HepG2 (cell line): ENCODE data around the gene ATG9A. TPM values are rescaled to one million over a fixed set of nuclear protein-coding genes. Genes with fewer than 3 reads are reported as not detected.
A peak's percentile ranks its signal among the peaks of the same experiment; 100 is the strongest.

Experiments
- ARID2 ChIP-seq: sonication (generic); formaldehyde crosslinking; IDR thresholded peaks from 2 replicates; pipeline ENCODE4 v1.8.1; 2022; ENCODE audit warnings: mild to moderate bottlenecking, missing genetic modification reagents, borderline replicate concordance
- EHMT2 ChIP-seq: fragments of 200-600 bp; sonication (generic); IDR thresholded peaks from 2 replicates; pipeline ENCODE4 v1.7.0; 2017; ENCODE audit warnings: antibody characterized with exemption, low read depth, low read length, borderline replicate concordance
- ELF1 ChIP-seq: sonication (generic); formaldehyde crosslinking; IDR thresholded peaks from 2 replicates; pipeline ENCODE4 v1.4.0; 2020; ENCODE audit warnings: missing genetic modification reagents
- FOXK1 ChIP-seq: sonication (generic); formaldehyde crosslinking; IDR thresholded peaks from 2 replicates; pipeline ENCODE4 v1.4.0; 2020; ENCODE audit warnings: low read depth, missing genetic modification reagents, borderline replicate concordance
- GFI1 ChIP-seq: sonication (generic); formaldehyde crosslinking; IDR thresholded peaks from 2 replicates; pipeline ENCODE4 v1.5.0; 2020; ENCODE audit warnings: missing genetic modification reagents, mild to moderate bottlenecking, borderline replicate concordance
- JARID2 ChIP-seq: sonication (generic); formaldehyde crosslinking; IDR thresholded peaks from 2 replicates; pipeline ENCODE4 v1.8.1; 2023; ENCODE audit warnings: missing genetic modification reagents, inconsistent platforms; ENCODE audit not compliant: insufficient replicate concordance
- JUN ChIP-seq: sonication (generic); formaldehyde crosslinking; IDR thresholded peaks from 2 replicates; pipeline ENCODE4 v1.4.0; 2020; ENCODE audit warnings: mild to moderate bottlenecking, missing genetic modification reagents
- KDM5A ChIP-seq: fragments of 200-600 bp; sonication (generic); IDR thresholded peaks from 2 replicates; pipeline ENCODE4 v1.7.0; 2018; ENCODE audit warnings: antibody characterized with exemption, mild to moderate bottlenecking, low read length, borderline replicate concordance
- PAX8 ChIP-seq: sonication (generic); formaldehyde crosslinking; IDR thresholded peaks from 2 replicates; pipeline ENCODE4 v1.8.0; 2022; ENCODE audit warnings: mild to moderate bottlenecking, missing genetic modification reagents, borderline replicate concordance
- PCBP1 ChIP-seq: fragments of 200-400 bp; formaldehyde crosslinking; IDR thresholded peaks from 2 replicates; pipeline ENCODE4 v1.6.1; 2017; ENCODE audit warnings: mild to moderate bottlenecking, low read depth, low read length, borderline replicate concordance
- PHB2 ChIP-seq: fragments of 450-650 bp; IDR thresholded peaks from 2 replicates; pipeline ENCODE4 v1.6.1; 2018; ENCODE audit not compliant: partially characterized antibody
- PITX1 ChIP-seq: sonication (generic); formaldehyde crosslinking; IDR thresholded peaks from 2 replicates; pipeline ENCODE4 v1.5.1; 2020; ENCODE audit warnings: mild to moderate bottlenecking, missing genetic modification reagents
- PRMT3 ChIP-seq: sonication (generic); formaldehyde crosslinking; IDR thresholded peaks from 2 replicates; pipeline ENCODE4 v1.8.1; 2022; ENCODE audit warnings: low read depth, mild to moderate bottlenecking, moderate library complexity, missing genetic modification reagents, borderline replicate concordance
- RFX5 ChIP-seq: IDR thresholded peaks from 2 replicates; pipeline ENCODE4 v1.6.1; 2011; ENCODE audit warnings: low read depth, low read length, improper control_type of control experiment
- SAFB2 ChIP-seq: sonication (generic); formaldehyde crosslinking; IDR thresholded peaks from 2 replicates; pipeline ENCODE4 v1.5.1; 2020; ENCODE audit warnings: missing genetic modification reagents, low read depth, mild to moderate bottlenecking, borderline replicate concordance
- SETDB1 ChIP-seq: sonication (generic); formaldehyde crosslinking; IDR thresholded peaks from 2 replicates; pipeline ENCODE4 v1.5.1; 2020; ENCODE audit warnings: missing genetic modification reagents, mild to moderate bottlenecking, borderline replicate concordance
- TAF1 ChIP-seq: sonication (generic); formaldehyde crosslinking; IDR thresholded peaks from 2 replicates; pipeline ENCODE4 v1.4.0; 2020; ENCODE audit warnings: missing genetic modification reagents
- ZNF383 ChIP-seq: sonication (generic); formaldehyde crosslinking; IDR thresholded peaks from 2 replicates; pipeline ENCODE4 v1.4.0; 2020; ENCODE audit warnings: missing genetic modification reagents, mild to moderate bottlenecking, borderline replicate concordance
- ZNF543 ChIP-seq: sonication (generic); formaldehyde crosslinking; IDR thresholded peaks from 2 replicates; pipeline ENCODE4 v1.4.0; 2020; ENCODE audit warnings: mild to moderate bottlenecking, missing genetic modification reagents
- ZNF782 ChIP-seq: sonication (generic); formaldehyde crosslinking; IDR thresholded peaks from 2 replicates; pipeline ENCODE4 v1.4.0; 2020; ENCODE audit warnings: missing genetic modification reagents, mild to moderate bottlenecking, borderline replicate concordance
- ZNF788 ChIP-seq: sonication (generic); formaldehyde crosslinking; IDR thresholded peaks from 2 replicates; pipeline ENCODE4 v1.5.0; 2020; ENCODE audit warnings: mild to moderate bottlenecking, missing genetic modification reagents, borderline replicate concordance
- polyA plus RNA-seq, 8 experiments: library from polyadenylated mRNA; depleted of rRNA in 3 of 8; stranded (reverse) in 7 of 8; unstranded in 1 of 8; fragments of >200 nt; fragmentation: Illumina TruSeq in 4 of 8; extraction: Trizol in 4 of 8; gene quantifications; 2 replicates each; pipeline versions ENCODE4 v1.2.1 to v1.2.3, GENCODE V29; 2011 to 2016; ENCODE audit warnings: low read depth in 4 of 8, missing spikeins in 1 of 8, mixed read lengths in 1 of 8; ENCODE audit not compliant: insufficient read depth in 1 of 8
- total RNA-seq, 5 experiments: library from RNA; depleted of rRNA; stranded (reverse); fragments of >200 nt; fragmentation: Illumina TruSeq; extraction: Trizol; gene quantifications; 2 replicates each; pipeline ENCODE4 v1.2.3, GENCODE V29; 2016; ENCODE audit warnings: low read depth in 1 of 5
- TF ChIP-seq, protein P1 (sequence below): sonication (generic); formaldehyde crosslinking; IDR thresholded peaks from 2 replicates; pipeline ENCODE4 v1.5.0; 2020; ENCODE audit warnings: mild to moderate bottlenecking, low read depth, missing genetic modification reagents, borderline replicate concordance
- TF ChIP-seq, protein P2 (sequence below): sonication (generic); formaldehyde crosslinking; conservative IDR thresholded peaks from 2 replicates; pipeline ENCODE4 v1.8.0; 2022; ENCODE audit warnings: low read depth, missing genetic modification reagents
- TF ChIP-seq, protein P3 (sequence below): IDR thresholded peaks from 2 replicates; pipeline ENCODE4 v1.6.1; 2016; ENCODE audit warnings: missing genetic modification reagents, missing compliant biosample characterization
- TF ChIP-seq, protein P4 (sequence below): sonication (generic); formaldehyde crosslinking; IDR thresholded peaks from 2 replicates; pipeline ENCODE4 v1.8.0; 2022; ENCODE audit warnings: mild to moderate bottlenecking, missing genetic modification reagents; ENCODE audit not compliant: insufficient replicate concordance
- TF ChIP-seq, protein P5 (sequence below): IDR thresholded peaks from 2 replicates; pipeline ENCODE4 v1.6.1; 2018; ENCODE audit warnings: missing genetic modification reagents, mild to moderate bottlenecking, missing compliant biosample characterization

ATG9A gene
- total and polyA plus RNA-seq, 2 of the 13 experiments (the other 11 are each of a cell fraction or from before 2014, with no cell fraction given), result 35.0 to 131 TPM

DNA sequence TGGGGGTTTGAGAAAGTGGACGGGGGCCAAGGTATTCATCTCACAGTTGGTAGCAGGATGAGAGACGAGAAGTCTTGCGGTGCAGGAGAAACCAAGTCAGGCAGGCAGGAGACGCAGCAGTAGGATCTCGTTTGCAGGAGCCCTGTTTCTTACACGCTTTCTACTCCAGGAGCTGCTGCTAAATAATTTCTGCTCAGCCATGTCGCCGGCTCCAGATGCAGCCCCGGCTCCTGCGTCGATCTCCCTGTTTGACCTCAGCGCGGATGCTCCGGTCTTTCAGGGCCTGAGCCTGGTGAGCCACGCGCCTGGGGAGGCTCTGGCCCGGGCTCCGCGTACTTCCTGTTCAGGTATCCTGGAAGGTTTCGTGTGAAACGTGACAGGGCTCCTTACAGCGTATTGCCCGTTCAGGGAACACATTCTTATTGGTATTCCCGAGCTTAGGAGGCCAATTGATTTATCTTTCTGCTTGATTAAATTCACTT lies 664 bp upstream of the ATG9A start (continued):
- TF ChIP-seq TAF1 (CRISPR knock-in tag) (no peak), ZNF543 (CRISPR knock-in tag) (no peak; the same call in 1 of the 2 replicates), EHMT2 (no peak), ZNF788 (no peak), GFI1 (0 out of 2 replicates have a peak, but pooled peaks have one; percentile 3), FOXK1 (CRISPR knock-in tag) (no peak), JUN (CRISPR knock-in tag) (no peak), PCBP1 (no peak), PAX8 (CRISPR knock-in tag) (0 out of 2 replicates have a peak, but pooled peaks have one; percentile 55), PRMT3 (no peak), KDM5A (peak; percentile 68; the same call in 1 of the 2 replicates), SAFB2 (CRISPR knock-in tag) (no peak), JARID2 (CRISPR knock-in tag) (no peak), ELF1 (CRISPR knock-in tag) (peak; percentile 75), ZNF383 (CRISPR knock-in tag) (no peak), ARID2 (CRISPR knock-in tag) (no peak; the same call in 1 of the 2 replicates), SETDB1 (no peak), ZNF782 (CRISPR knock-in tag) (no peak), PITX1 (CRISPR knock-in tag) (no peak), PHB2 (no peak), RFX5 (no peak)
- TF ChIP-seq, protein P1, sequence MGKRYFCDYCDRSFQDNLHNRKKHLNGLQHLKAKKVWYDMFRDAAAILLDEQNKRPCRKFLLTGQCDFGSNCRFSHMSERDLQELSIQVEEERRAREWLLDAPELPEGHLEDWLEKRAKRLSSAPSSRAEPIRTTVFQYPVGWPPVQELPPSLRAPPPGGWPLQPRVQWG (CRISPR knock-in tag), result no peak
- TF ChIP-seq, protein P2, sequence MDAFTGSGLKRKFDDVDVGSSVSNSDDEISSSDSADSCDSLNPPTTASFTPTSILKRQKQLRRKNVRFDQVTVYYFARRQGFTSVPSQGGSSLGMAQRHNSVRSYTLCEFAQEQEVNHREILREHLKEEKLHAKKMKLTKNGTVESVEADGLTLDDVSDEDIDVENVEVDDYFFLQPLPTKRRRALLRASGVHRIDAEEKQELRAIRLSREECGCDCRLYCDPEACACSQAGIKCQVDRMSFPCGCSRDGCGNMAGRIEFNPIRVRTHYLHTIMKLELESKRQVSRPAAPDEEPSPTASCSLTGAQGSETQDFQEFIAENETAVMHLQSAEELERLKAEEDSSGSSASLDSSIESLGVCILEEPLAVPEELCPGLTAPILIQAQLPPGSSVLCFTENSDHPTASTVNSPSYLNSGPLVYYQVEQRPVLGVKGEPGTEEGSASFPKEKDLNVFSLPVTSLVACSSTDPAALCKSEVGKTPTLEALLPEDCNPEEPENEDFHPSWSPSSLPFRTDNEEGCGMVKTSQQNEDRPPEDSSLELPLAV (CRISPR knock-in tag), result no peak
- TF ChIP-seq, protein P3, sequence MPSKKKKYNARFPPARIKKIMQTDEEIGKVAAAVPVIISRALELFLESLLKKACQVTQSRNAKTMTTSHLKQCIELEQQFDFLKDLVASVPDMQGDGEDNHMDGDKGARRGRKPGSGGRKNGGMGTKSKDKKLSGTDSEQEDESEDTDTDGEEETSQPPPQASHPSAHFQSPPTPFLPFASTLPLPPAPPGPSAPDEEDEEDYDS (CRISPR knock-in tag), result no peak
- TF ChIP-seq, protein P4, sequence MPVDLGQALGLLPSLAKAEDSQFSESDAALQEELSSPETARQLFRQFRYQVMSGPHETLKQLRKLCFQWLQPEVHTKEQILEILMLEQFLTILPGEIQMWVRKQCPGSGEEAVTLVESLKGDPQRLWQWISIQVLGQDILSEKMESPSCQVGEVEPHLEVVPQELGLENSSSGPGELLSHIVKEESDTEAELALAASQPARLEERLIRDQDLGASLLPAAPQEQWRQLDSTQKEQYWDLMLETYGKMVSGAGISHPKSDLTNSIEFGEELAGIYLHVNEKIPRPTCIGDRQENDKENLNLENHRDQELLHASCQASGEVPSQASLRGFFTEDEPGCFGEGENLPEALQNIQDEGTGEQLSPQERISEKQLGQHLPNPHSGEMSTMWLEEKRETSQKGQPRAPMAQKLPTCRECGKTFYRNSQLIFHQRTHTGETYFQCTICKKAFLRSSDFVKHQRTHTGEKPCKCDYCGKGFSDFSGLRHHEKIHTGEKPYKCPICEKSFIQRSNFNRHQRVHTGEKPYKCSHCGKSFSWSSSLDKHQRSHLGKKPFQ (CRISPR knock-in tag), result no peak
- TF ChIP-seq, protein P5, sequence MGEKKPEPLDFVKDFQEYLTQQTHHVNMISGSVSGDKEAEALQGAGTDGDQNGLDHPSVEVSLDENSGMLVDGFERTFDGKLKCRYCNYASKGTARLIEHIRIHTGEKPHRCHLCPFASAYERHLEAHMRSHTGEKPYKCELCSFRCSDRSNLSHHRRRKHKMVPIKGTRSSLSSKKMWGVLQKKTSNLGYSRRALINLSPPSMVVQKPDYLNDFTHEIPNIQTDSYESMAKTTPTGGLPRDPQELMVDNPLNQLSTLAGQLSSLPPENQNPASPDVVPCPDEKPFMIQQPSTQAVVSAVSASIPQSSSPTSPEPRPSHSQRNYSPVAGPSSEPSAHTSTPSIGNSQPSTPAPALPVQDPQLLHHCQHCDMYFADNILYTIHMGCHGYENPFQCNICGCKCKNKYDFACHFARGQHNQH (CRISPR knock-in tag), result 0 out of 2 replicates have a peak, but pooled peaks have one; percentile 10
